MV-4-11 (cell line): ENCODE results near the gene FGF16.
"Not testable (repeated sequence)": the region's sequence is repeated elsewhere in the genome, so short reads cannot be mapped to it uniquely, and the experiment has no call there.

Experiments used
- DNase-seq: peaks from one replicate; lab custom pipeline; 2025; lab: John Stamatoyannopoulos, UW

Gene FGF16

GRCh38 chrX:77446908-77447652, at the start of gene FGF16:
Gene FGF16 (plus strand): TSS chrX:77447389. CDS start chrX:77447675, 286 bp downstream.
- no peak for DNase-seq

GRCh38 chrX:77398330-77398954, 48.7 kb upstream of the FGF16 start:
- DNase-seq: no peak

GRCh38 chrX:77404419-77404818, 42.8 kb upstream of the FGF16 start:
- no peak for DNase-seq

- DNase-seq: not testable (repeated sequence)
These were observed 39.4 kb upstream of the FGF16 start for GRCh38 chrX:77407821-77408220.

- no peak for DNase-seq
These were observed 34.6 kb upstream of the FGF16 start for GRCh38 chrX:77412631-77413030.

- no peak for DNase-seq
These were observed 32.0 kb upstream of the FGF16 start for GRCh38 chrX:77415161-77415560.

- no peak for DNase-seq
These were observed 31.3 kb upstream of the FGF16 start for GRCh38 chrX:77415882-77416281.

GRCh38 chrX:77422891-77423648, 24.1 kb upstream of the FGF16 start:
- no peak for DNase-seq

GRCh38 chrX:77426811-77427210, 20.4 kb upstream of the FGF16 start:
- no peak for DNase-seq

GRCh38 chrX:77427611-77428010, 19.6 kb upstream of the FGF16 start:
- no peak for DNase-seq

GRCh38 chrX:77428551-77428950, 18.6 kb upstream of the FGF16 start:
- DNase-seq: no peak

- peak; percentile 90 for DNase-seq
These were observed 16.0 kb upstream of the FGF16 start for GRCh38 chrX:77431227-77431626.

- no peak for DNase-seq
These were observed 14.2 kb upstream of the FGF16 start for GRCh38 chrX:77433001-77433400.

- no peak for DNase-seq
These were observed 12.2 kb upstream of the FGF16 start for GRCh38 chrX:77434962-77435361.

GRCh38 chrX:77436271-77436670, 10.9 kb upstream of the FGF16 start:
- no peak for DNase-seq

- DNase-seq: no peak
These were observed 10.5 kb upstream of the FGF16 start for GRCh38 chrX:77436682-77437081.

- DNase-seq: no peak
These were observed 6.9 kb upstream of the FGF16 start for GRCh38 chrX:77440330-77440729.

GRCh38 chrX:77441033-77441432, 6.2 kb upstream of the FGF16 start:
- no peak for DNase-seq

GRCh38 chrX:77441479-77441878, 5.7 kb upstream of the FGF16 start:
- DNase-seq: no peak

GRCh38 chrX:77442728-77443127, 4.5 kb upstream of the FGF16 start:
- DNase-seq: no peak

- DNase-seq: no peak
These were observed 3.1 kb upstream of the FGF16 start for GRCh38 chrX:77444075-77444474.

GRCh38 chrX:77444545-77444944, 2.6 kb upstream of the FGF16 start:
- DNase-seq: no peak

- no peak for DNase-seq
These were observed 1.1 kb upstream of the FGF16 start for GRCh38 chrX:77446029-77446585.
